ENCODE data around the gene CADM1. TPM values are rescaled to one million over a fixed set of nuclear protein-coding genes. Genes with fewer than 3 reads are reported as not detected.

CADM1 gene
- total and polyA plus RNA-seq, 2 donors: 14.9 to 76.0 TPM

DNA sequence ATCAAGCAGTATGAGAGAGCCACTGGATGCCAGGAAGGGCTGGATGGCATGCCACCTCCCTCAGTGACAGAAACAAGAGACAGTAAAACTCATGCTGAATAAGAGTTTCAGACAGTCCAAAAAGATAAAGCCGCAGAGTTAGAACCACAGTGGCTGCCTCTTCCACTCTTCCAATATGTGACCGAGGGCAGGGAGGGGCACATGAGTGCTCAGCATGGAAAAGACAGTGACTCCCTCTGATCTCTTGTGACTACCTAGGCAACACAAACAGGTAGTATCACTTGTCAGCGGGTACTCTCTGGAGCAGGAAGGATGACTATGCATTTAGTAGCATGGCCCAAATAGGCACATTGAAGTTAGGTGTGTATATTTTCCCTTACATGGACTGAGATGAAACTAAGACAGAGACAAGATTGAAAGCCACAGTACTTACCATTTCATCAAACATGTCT is 295.4 kb downstream of the CADM1 start:
- no peak overlapping the region for H3K4me3 ChIP-seq (ENCODE audit: low read depth, low read length)
- no peak overlapping the region for H3K27ac ChIP-seq (ENCODE audit: low read depth)
- DNase-seq (ENCODE audit: extremely low spot score): no peak
- H3K36me3 ChIP-seq (ENCODE audit: insufficient read depth): no peaks in the 10 kb centered on the region
- WGBS: 95% methylated on average over 3 of the region's 3 CpGs
- no peaks in the 10 kb centered on the region for H3K4me1 ChIP-seq (ENCODE audit: insufficient read depth)

DNA sequence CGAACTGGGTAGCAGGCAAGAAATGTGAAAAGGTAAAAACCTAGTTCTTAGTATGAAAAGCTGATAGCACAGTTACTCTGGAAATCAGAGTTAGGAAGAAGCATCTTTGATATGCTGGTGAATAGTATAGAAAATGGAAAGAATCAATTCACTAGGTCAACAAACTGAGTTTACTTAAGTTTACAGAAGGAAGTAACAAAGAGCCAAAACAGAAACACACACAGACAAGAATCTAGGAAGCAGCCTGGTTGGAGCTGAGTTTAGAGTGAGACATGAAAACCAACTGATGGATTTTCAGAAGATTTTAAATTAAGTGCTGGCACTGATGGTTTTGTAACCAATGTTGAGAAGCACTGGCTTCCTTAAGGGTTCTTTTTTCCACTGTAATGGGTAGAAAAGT is 296.3 kb downstream of the CADM1 start:
- no peak for DNase-seq (ENCODE audit: extremely low spot score)
- Histone ChIP-seq H3K4me3 (ENCODE audit: low read depth, low read length) (no peak overlapping the region), H3K27ac (ENCODE audit: low read depth) (no peak overlapping the region), H3K4me1 (ENCODE audit: insufficient read depth) (no peaks in the 10 kb centered on the region), H3K36me3 (ENCODE audit: insufficient read depth) (no peaks in the 10 kb centered on the region)
- WGBS: 95% methylated on average over 1 of the region's 1 CpG

DNA sequence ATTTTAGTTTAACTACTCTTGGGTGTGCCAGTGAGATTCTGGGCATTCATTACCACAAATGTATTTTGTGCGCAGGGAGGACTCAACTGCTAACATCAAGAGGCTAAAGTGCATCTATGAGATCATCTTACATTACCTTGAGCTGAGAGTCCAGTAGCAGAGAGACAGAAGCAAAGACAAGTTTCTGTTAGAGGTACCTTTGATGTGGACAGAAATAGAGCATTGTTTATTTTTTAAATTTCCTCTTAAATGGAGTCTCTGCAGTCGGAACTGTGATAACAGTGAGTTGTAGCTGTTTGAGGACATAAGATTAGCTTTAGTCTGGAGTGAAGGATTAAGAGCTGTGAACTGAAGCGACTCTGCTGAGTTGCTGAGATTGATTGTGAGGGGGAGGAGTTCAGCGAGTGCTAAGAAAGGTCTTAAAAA is 297.0 kb downstream of the CADM1 start:
- WGBS: 49% methylated on average over 4 of the region's 4 CpGs
- no peaks in the 10 kb centered on the region for H3K36me3 ChIP-seq (ENCODE audit: insufficient read depth)
- H3K4me3 ChIP-seq (ENCODE audit: low read depth, low read length): no peak overlapping the region
- H3K27ac ChIP-seq (ENCODE audit: low read depth): no peak overlapping the region
- no peaks in the 10 kb centered on the region for H3K4me1 ChIP-seq (ENCODE audit: insufficient read depth)
- DNase-seq (ENCODE audit: extremely low spot score): no peak

DNA sequence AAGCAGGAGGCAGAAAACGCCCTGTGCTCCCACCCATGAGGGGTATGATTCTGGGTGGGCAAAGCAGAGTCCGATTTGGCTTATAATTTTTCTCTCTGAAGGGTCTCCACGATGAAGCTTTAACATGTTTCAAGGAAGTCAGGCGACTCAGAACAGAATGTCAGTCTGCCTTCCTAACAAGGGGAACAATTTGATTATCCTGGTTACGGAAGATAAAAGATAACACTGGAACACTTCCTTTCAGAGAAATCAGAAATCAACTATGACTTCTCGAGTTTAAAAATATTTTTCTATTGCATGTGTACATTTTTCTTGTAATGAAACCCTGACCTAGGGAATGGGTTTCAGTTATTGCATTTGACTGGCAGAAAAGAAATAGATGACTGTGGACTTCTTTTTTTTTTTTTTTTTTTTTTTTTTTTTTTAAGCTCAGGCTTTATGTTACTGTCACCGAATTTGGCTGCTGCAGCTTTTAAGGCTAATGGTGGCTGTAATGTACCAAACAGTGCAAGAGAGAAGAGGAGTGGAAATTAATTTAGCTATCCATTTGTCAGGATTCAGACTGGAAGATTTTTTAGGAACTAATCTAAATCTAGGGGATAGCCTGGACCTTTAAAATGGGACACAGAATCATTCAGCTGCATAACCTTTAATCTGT is 297.7 kb downstream of the CADM1 start:
- WGBS: 81% methylated on average over 7 of the region's 7 CpGs
- H3K27ac ChIP-seq (ENCODE audit: low read depth): no peak overlapping the region
- DNase-seq (ENCODE audit: extremely low spot score): no peak

DNA sequence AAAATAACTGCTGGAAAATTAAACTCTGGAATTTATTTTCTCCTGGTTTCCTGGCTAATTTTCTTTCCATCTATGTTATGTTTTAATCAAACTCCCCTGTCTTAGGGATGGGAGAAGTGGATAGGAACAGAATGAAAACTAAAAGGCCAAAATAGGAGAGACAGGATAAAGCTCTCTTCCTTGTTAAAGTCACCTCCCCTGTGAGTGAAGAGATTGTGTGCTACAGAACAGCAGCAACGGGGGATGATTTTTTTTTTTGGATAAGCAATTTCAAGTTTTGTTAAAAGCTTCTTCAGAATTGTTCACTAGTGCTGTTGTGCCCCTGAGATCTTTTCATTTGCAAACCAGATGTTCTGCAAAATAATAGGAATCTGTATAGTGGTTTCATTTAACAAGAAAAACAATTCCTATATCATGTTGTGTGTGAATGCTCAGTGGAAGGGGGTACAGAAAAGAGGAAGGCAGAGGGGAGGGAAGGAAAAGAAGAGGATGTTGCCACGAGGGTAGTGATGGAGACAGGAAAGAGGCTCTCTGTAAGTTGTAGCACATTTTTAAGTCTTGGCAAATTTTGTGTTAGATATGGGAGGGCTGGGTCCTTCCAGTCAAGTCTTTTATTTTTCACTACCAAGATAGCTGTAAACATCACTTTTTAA is 301.2 kb downstream of the CADM1 start:
- 52% methylated on average over 2 of the region's 2 CpGs for WGBS
- H3K4me3 ChIP-seq (ENCODE audit: low read depth, low read length): no peak overlapping the region
- no peak for DNase-seq (ENCODE audit: extremely low spot score)
- H3K27ac ChIP-seq (ENCODE audit: low read depth): no peak overlapping the region
- H3K36me3 ChIP-seq (ENCODE audit: insufficient read depth): no peaks in the 10 kb centered on the region
- no peaks in the 10 kb centered on the region for H3K4me1 ChIP-seq (ENCODE audit: insufficient read depth)

More for the DNA sequence above, 297.7 kb downstream of the CADM1 start:
- no peak overlapping the region for H3K4me3 ChIP-seq (ENCODE audit: low read depth, low read length)
- no peaks in the 10 kb centered on the region for H3K4me1 ChIP-seq (ENCODE audit: insufficient read depth)
- H3K36me3 ChIP-seq (ENCODE audit: insufficient read depth): no peaks in the 10 kb centered on the region

DNA sequence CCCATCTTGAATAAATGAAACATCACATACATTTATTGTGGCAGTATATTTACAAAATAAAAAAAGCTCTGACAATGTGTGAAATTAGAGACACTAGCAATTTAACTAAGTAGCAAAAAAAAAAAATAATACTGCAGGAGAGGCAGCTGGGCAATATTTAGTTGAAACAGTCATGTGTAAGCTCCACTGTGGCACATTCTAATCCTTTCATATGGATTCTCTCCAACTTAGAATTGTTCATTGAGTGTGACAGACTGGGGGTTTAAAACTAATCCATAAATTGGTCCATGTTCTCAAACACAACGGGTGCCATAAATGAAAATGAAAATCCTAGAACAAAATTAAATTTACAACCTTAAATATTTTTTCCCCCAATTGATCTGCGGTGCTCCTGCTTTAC is 302.1 kb downstream of the CADM1 start:
- 64% methylated on average over 2 of the region's 2 CpGs for WGBS
- H3K4me3 ChIP-seq (ENCODE audit: low read depth, low read length): no peak overlapping the region

DNA sequence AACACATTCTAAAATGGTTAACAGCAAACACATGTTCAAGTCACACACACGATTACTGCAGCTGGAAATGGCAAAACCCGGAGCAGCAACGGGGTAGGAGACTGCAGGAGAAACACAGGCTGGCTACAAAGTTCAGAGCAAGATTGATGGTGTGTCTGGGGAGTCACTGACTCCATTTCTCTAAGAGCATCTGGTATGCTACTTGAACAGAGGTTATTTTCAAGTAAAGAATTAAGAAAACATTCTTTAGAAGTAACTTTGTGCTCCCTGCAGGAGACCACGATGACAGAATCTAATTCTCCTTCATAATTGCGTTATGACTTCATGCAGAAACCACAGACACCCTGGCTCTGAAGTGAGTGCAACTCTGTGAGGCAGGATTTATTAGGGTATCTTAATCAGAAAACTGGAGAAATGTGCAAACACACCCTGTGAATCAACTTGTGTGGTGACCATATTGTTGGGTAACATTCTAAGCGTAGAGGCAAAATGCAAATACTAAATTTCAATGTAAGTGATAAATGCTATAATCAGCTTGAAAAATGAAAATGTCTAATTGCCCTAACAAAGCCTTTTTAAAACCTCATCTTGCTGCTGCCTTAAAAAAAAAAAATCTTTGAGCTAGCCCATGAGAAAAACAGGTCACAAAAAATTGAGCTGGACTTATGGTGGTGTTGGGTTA is 303.0 kb downstream of the CADM1 start:
- no peak overlapping the region for H3K27ac ChIP-seq (ENCODE audit: low read depth)
- no peaks in the 10 kb centered on the region for H3K4me1 ChIP-seq (ENCODE audit: insufficient read depth)
- DNase-seq (ENCODE audit: extremely low spot score): no peak
- H3K36me3 ChIP-seq (ENCODE audit: insufficient read depth): no peaks in the 10 kb centered on the region
- 52% methylated on average over 6 of the region's 6 CpGs for WGBS
- H3K4me3 ChIP-seq (ENCODE audit: low read depth, low read length): no peak overlapping the region

More for the DNA sequence above, 302.1 kb downstream of the CADM1 start:
- Histone ChIP-seq H3K4me1 (ENCODE audit: insufficient read depth) (no peaks in the 10 kb centered on the region), H3K27ac (ENCODE audit: low read depth) (no peak overlapping the region), H3K36me3 (ENCODE audit: insufficient read depth) (no peaks in the 10 kb centered on the region)
- DNase-seq (ENCODE audit: extremely low spot score): no peak

DNA sequence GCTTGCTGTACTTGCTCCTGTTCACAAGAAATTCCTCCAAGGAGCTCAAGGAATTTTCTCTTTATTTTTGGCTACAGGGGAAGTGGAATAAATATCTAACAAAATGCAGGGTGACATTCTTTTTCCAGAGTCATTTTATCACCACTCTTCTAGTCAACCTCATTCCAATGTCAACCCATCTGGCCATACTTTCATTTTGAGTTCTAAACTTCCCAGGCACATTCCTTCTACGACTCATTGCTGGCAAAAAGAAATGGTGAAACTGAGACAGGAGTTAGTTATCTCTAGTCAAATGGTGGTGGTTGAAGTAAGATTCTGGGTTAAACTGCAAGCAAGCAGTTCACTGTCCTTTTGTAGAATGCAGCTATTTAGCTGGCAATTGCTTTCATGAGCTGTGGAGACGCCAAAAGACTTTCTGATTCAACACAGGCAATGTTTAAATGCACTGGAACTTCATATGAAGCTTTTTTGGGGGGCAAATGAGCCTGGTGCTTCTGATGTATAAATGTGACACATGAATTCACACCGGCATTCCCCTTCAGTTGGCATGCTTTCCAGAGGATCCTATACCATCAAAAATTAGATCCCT is 304.6 kb downstream of the CADM1 start:
- Histone ChIP-seq H3K4me1 (ENCODE audit: insufficient read depth) (no peaks in the 10 kb centered on the region), H3K27ac (ENCODE audit: low read depth) (no peak overlapping the region), H3K36me3 (ENCODE audit: insufficient read depth) (no peaks in the 10 kb centered on the region), H3K4me3 (ENCODE audit: low read depth, low read length) (no peak overlapping the region)
- no peak for DNase-seq (ENCODE audit: extremely low spot score)
- 57% methylated on average over 3 of the region's 3 CpGs for WGBS

DNA sequence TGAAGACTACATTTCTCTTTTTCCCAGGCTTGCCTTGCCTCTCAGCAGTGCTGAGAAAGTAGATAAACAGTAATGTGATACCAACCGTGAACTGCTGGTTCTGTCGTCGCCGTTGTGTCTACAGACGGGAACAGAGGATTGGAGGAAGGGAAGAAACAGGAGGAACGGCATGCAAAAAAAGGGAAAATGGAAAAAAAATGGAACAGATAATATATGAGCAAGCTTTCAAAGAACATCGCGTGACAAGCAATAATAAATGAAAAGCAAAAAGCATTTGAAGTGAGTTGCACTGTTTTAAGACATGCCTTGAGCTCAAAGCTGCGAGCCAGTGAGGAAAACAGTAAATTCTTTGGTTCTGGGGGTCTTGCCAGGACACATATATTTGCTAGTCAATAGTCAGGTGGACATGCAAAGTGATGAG is 305.9 kb downstream of the CADM1 start:
- Histone ChIP-seq H3K4me3 (ENCODE audit: low read depth, low read length) (no peak overlapping the region), H3K36me3 (ENCODE audit: insufficient read depth) (no peaks in the 10 kb centered on the region), H3K4me1 (ENCODE audit: insufficient read depth) (no peaks in the 10 kb centered on the region), H3K27ac (ENCODE audit: low read depth) (no peak overlapping the region)
- 63% methylated on average over 9 of the region's 9 CpGs for WGBS
- DNase-seq (ENCODE audit: extremely low spot score): no peak

DNA sequence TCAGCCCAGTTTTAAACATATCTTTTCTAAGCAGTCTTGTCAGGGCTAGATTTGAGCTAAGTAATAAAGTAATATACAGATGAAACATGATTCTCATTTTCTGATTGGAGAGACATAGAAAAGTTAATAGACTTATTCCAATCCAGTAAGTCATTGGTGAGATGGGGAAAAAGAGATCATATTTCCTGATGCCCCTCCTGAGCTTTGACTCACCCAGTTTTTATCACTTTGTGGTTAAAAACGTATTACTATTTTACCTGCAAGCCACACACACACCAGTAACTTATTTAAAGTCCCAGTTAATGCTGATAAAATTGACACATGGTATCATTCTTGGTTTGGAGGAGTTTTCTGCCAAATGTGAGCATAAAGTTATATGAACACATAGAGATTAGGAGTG is 306.8 kb downstream of the CADM1 start:
- Histone ChIP-seq H3K4me1 (ENCODE audit: insufficient read depth) (no peaks in the 10 kb centered on the region), H3K4me3 (ENCODE audit: low read depth, low read length) (no peak overlapping the region), H3K27ac (ENCODE audit: low read depth) (no peak overlapping the region), H3K36me3 (ENCODE audit: insufficient read depth) (no peaks in the 10 kb centered on the region)
- 75% methylated on average over 1 of the region's 1 CpG for WGBS
- no peak for DNase-seq (ENCODE audit: extremely low spot score)

DNA sequence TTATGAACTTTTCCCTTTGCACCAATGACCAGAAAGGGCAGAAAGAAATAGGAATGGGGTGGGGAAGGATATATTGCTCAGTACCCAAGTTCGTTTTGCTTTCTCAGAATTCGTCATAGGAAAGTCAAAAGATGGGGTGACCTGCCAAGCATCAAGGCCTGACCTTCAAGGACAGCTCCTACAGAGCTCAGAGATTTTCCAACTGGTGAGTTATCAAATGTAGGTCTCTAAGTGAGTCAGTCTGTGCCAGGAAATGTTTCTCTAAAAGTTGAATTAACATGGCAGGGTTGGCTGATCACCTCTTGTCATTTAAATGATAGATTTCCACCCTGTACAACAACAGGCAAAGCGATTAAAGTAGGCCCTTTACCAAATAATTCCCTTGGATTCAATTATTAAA is 307.2 kb downstream of the CADM1 start:
- H3K27ac ChIP-seq (ENCODE audit: low read depth): no peak overlapping the region
- no peaks in the 10 kb centered on the region for H3K4me1 ChIP-seq (ENCODE audit: insufficient read depth)
- no peaks in the 10 kb centered on the region for H3K36me3 ChIP-seq (ENCODE audit: insufficient read depth)
- WGBS: 90% methylated on average over 3 of the region's 3 CpGs
- DNase-seq (ENCODE audit: extremely low spot score): no peak
- H3K4me3 ChIP-seq (ENCODE audit: low read depth, low read length): no peak overlapping the region

DNA sequence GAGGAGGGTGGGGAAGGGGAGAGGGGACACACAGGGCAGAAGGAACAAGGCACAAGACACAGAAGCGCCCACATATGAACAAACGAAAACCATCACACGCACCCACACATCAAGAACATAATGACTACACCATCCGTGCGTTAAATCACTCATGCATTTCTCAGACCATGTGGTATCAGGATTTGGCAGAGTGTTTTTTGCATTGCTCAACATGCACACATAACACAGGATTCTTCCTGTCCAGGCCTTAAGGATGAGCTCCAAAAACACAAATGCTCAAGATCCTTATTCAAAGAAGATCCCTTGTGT is 309.5 kb downstream of the CADM1 start:
- WGBS: 68% methylated on average over 5 of the region's 5 CpGs
- no peak overlapping the region for H3K27ac ChIP-seq (ENCODE audit: low read depth)
- H3K36me3 ChIP-seq (ENCODE audit: insufficient read depth): no peaks in the 10 kb centered on the region
- H3K4me3 ChIP-seq (ENCODE audit: low read depth, low read length): no peak overlapping the region
- no peak for DNase-seq (ENCODE audit: extremely low spot score)
- H3K4me1 ChIP-seq (ENCODE audit: insufficient read depth): no peaks in the 10 kb centered on the region

DNA sequence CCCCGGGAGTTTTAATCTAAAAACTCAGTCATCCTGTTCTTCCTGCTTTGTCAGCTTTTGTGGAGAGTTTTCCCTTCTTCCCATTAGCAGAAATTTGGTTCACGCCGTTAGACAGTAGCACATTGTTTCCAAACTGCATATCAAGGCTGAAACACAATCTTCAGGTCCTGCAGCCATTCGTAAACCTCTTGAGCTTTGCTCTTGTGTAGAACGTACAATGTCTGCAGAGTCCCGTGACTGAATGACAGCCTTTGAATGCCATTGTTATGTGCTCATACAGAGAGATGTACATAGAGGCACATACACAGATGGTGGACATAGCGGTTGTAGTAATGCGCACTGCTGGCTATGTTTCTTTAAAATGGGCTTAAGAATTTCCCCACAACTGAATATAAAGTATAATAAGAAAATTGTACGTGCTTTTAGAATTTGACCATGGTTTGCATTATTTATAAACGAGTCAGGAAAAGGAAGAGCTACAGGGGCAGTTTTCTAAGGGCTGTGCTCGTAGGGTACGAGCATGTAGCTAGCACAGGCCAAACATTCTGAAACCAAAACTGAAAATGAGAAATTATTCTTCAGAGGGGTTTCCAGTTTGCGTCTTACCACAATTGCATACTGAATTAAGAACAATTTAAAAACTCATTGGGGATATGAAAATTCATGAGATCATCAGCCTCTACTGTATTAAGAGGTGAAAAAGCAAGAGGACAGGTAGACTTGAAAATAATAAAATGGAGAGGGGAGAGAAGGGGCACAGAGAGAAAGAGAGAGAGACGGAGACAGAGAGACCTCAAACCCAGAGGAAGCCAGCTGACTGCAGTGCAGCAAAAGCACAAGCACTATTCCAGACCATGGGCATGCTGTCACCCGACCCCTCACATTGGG is 310.1 kb downstream of the CADM1 start:
- no peak for DNase-seq (ENCODE audit: extremely low spot score)
- WGBS: 83% methylated on average over 15 of the region's 15 CpGs
- H3K36me3 ChIP-seq (ENCODE audit: insufficient read depth): no peaks in the 10 kb centered on the region
- H3K27ac ChIP-seq (ENCODE audit: low read depth): no peak overlapping the region
- no peak overlapping the region for H3K4me3 ChIP-seq (ENCODE audit: low read depth, low read length)
- H3K4me1 ChIP-seq (ENCODE audit: insufficient read depth): no peaks in the 10 kb centered on the region
